ENCODE data around the gene CALCOCO2.
"Not testable (repeated sequence)": the region's sequence is repeated elsewhere in the genome, so short reads cannot be mapped to it uniquely, and the experiment has no call there.

CALCOCO2 gene

DNA sequence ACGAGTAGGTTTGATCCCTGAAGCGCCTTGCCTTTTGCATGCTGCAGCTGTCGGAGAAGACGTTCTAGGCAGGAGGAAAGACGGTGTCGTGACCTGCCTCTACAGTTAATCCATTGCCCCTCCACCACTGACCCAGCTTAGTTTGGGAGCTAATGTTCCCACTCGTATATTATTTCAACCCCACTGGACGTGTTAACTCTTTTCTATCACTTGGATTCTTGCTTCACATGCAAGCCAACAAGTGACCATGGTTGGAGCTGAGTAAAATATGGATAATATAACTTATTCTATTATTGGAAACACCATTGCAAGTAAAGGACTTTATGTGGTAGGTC lies 681 bp downstream of the CALCOCO2 start:
- Histone ChIP-seq H3K9ac (ENCODE audit: low read length) (peak overlapping the region; percentile 85), H3K9me3 (ENCODE audit: low read length) (no peaks in the 10 kb centered on the region), H3K27me3 (ENCODE audit: control insufficient read depth in 1 of 2, insufficient read depth in 2 of 2, low read length in 2 of 2) (no peaks in the 10 kb centered on the region), H3K36me3 (ENCODE audit: insufficient read depth, low read length) (no peaks in the 10 kb centered on the region), H3K27ac (ENCODE audit: low read depth, low read length) (peak overlapping the region; percentile 97), H3K4me3 (ENCODE audit: low read depth in 1 of 2, low read length in 2 of 2) (peak overlapping the region; percentile 94 to 99), H3K4me1 (ENCODE audit: insufficient read depth, low read length) (peaks cover 20% of the 10 kb centered on the region)

DNA sequence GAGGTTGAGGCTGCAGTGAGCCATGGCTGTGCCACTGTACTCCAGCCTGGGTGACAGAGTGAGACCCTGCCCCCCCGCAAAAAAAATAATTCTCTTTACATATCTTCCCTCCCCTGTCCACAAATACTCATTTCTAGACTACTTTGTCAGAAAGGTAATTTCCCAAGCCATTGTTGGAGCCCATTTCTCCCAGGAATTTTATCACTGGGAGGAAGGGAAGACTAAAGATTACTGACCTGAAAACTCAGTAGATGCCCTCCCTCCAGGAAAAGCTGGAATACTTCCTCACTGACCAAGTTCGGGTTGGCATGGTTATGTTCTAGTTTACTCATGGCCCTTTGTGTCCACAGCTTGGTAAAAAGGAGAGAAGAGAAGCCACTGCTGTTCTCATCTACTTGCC lies 4.1 kb downstream of the CALCOCO2 start:
- no peak overlapping the region for H3K9ac ChIP-seq (ENCODE audit: low read length)
- H3K4me3 ChIP-seq (ENCODE audit: low read depth in 1 of 2, low read length in 2 of 2) = no peak overlapping the region
- H3K36me3 ChIP-seq (ENCODE audit: insufficient read depth, low read length) = peaks cover 3% of the 10 kb centered on the region
- H3K27ac ChIP-seq (ENCODE audit: low read depth, low read length) = no peak overlapping the region
- peaks cover 23% of the 10 kb centered on the region for H3K4me1 ChIP-seq (ENCODE audit: insufficient read depth, low read length)
- H3K9me3 ChIP-seq (ENCODE audit: low read length) = no peaks in the 10 kb centered on the region
- H3K27me3 ChIP-seq (ENCODE audit: control insufficient read depth in 1 of 2, insufficient read depth in 2 of 2, low read length in 2 of 2) = no peaks in the 10 kb centered on the region

DNA sequence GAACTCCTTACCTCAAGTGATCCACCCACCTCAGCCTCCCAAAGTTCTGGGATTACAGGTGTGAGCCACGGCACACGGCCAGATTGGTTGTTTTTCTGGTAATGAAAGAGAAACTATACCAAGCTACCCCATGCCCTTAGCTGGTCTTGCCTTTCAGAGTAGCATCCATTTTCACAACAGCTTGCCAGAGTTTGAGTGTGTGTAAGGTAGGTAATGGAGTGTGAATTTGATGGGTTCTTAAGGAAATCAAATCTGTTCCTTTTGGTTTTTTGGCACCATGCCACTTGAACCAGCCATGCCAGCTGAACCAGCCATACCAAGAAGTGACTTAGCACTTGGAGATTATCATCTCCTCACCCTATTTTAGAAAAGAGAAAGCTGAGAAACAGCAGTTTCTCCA lies 5.1 kb downstream of the CALCOCO2 start:
- Histone ChIP-seq H3K36me3 (ENCODE audit: insufficient read depth, low read length) (peaks cover 3% of the 10 kb centered on the region), H3K9me3 (ENCODE audit: low read length) (no peaks in the 10 kb centered on the region), H3K27me3 (ENCODE audit: control insufficient read depth in 1 of 2, insufficient read depth in 2 of 2, low read length in 2 of 2) (no peaks in the 10 kb centered on the region), H3K9ac (ENCODE audit: low read length) (no peak overlapping the region), H3K4me3 (ENCODE audit: low read depth in 1 of 2, low read length in 2 of 2) (no peak overlapping the region), H3K27ac (ENCODE audit: low read depth, low read length) (no peak overlapping the region), H3K4me1 (ENCODE audit: insufficient read depth, low read length) (peaks cover 31% of the 10 kb centered on the region)

DNA sequence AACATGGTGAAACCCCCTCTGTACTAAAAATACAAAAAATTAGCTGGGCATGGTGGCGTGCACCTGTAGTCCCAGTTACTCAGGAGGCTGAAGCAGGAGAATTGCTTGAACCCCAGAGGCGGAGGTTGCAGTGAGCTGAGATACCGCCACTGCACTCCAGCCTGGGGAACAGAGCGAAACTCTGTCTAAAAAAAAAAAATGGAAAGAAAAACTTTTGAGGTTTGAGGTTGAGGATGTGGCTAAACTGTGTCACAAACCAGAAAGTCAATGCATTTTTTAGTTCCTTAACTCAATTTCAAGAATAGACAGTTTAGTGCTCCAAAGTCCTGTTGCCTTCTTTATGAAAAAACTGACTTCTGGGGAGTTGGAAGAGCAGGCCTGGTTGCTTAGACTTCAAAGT lies 6.6 kb downstream of the CALCOCO2 start:
- not testable (repeated sequence) for H3K27ac ChIP-seq (ENCODE audit: low read depth, low read length); H3K27me3 ChIP-seq (ENCODE audit: control insufficient read depth in 1 of 2, insufficient read depth in 2 of 2, low read length in 2 of 2); H3K36me3 ChIP-seq (ENCODE audit: insufficient read depth, low read length); H3K4me3 ChIP-seq (ENCODE audit: low read depth in 1 of 2, low read length in 2 of 2); H3K9me3 ChIP-seq (ENCODE audit: low read length); H3K9ac ChIP-seq (ENCODE audit: low read length)
- H3K4me1 ChIP-seq (ENCODE audit: insufficient read depth, low read length) = peaks cover 32% of the 10 kb centered on the region

DNA sequence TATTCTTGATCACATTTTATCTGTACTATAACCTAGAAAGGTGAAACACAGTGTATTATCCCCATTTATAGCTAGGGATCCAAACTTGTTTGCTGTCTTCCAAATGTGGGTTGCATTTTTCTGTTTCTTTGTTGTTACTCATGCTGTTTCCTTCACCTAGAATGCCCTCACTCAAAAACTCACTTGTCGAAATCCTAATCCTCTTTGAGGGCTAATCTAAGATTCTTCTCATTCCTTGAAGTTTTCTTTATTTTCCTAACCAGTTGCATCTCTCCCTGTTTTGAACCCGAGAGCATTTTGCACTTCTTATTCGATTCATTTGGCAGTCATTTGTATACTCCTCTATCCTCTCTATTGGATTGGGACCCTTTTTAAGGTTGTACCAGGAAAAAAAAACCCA lies 9.6 kb downstream of the CALCOCO2 start:
- Histone ChIP-seq H3K4me3 (ENCODE audit: low read depth in 1 of 2, low read length in 2 of 2) (peak overlapping the region in 1 of 2 donors; percentile 30), H3K27ac (ENCODE audit: low read depth, low read length) (peak overlapping the region; percentile 57), H3K27me3 (ENCODE audit: control insufficient read depth in 1 of 2, insufficient read depth in 2 of 2, low read length in 2 of 2) (no peaks in the 10 kb centered on the region), H3K9ac (ENCODE audit: low read length) (no peak overlapping the region), H3K36me3 (ENCODE audit: insufficient read depth, low read length) (peaks cover 16% of the 10 kb centered on the region), H3K4me1 (ENCODE audit: insufficient read depth, low read length) (peaks cover 25% of the 10 kb centered on the region), H3K9me3 (ENCODE audit: low read length) (no peaks in the 10 kb centered on the region)

DNA sequence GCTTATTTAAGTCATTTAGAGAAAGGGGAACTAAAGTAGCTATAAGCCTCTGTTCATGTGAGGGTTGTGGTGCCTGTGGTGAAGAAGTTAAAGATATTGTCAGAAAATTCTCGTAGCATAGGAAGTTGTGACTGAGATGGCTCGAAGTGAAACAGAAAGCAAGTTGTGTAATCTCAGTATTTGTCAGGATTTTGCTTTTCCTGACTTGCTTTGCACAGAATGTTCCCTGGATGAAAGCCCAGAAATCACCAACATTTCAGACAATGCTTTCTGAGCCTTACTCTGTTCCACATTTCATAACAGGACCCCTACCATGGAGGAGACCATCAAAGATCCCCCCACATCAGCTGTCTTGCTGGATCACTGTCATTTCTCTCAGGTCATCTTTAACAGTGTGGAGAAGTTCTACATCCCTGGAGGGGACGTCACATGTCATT lies 10.6 kb downstream of the CALCOCO2 start:
- Histone ChIP-seq H3K27me3 (ENCODE audit: control insufficient read depth in 1 of 2, insufficient read depth in 2 of 2, low read length in 2 of 2) (no peaks in the 10 kb centered on the region), H3K9me3 (ENCODE audit: low read length) (no peaks in the 10 kb centered on the region), H3K4me3 (ENCODE audit: low read depth in 1 of 2, low read length in 2 of 2) (peak overlapping the region in 1 of 2 donors; percentile 30), H3K4me1 (ENCODE audit: insufficient read depth, low read length) (peaks cover 25% of the 10 kb centered on the region), H3K27ac (ENCODE audit: low read depth, low read length) (peak overlapping the region; percentile 57), H3K36me3 (ENCODE audit: insufficient read depth, low read length) (peaks cover 16% of the 10 kb centered on the region), H3K9ac (ENCODE audit: low read length) (no peak overlapping the region)

DNA sequence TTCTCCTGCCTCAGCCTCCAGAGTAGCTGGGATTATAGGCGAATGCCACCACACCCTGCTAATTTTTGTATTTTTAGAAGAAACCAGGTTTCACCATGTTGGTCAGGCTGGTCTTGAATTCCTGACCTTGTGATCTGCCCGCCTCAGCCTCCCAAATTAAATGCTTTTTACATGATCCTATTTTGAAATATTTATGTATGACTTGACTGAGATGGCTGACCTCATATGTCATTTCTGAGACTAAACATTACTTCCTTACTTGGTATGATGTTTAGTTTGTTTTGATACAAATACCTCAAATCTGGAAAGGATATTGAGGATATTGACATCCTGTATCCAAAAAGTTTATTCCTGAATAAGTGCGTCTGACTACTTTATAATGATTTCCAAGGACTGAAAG lies 11.9 kb downstream of the CALCOCO2 start:
- Histone ChIP-seq H3K4me1 (ENCODE audit: insufficient read depth, low read length) (peaks cover 25% of the 10 kb centered on the region), H3K4me3 (ENCODE audit: low read depth in 1 of 2, low read length in 2 of 2) (no peak overlapping the region), H3K9me3 (ENCODE audit: low read length) (no peaks in the 10 kb centered on the region), H3K36me3 (ENCODE audit: insufficient read depth, low read length) (peaks cover 12% of the 10 kb centered on the region), H3K27ac (ENCODE audit: low read depth, low read length) (no peak overlapping the region), H3K9ac (ENCODE audit: low read length) (no peak overlapping the region), H3K27me3 (ENCODE audit: control insufficient read depth in 1 of 2, insufficient read depth in 2 of 2, low read length in 2 of 2) (no peaks in the 10 kb centered on the region)

DNA sequence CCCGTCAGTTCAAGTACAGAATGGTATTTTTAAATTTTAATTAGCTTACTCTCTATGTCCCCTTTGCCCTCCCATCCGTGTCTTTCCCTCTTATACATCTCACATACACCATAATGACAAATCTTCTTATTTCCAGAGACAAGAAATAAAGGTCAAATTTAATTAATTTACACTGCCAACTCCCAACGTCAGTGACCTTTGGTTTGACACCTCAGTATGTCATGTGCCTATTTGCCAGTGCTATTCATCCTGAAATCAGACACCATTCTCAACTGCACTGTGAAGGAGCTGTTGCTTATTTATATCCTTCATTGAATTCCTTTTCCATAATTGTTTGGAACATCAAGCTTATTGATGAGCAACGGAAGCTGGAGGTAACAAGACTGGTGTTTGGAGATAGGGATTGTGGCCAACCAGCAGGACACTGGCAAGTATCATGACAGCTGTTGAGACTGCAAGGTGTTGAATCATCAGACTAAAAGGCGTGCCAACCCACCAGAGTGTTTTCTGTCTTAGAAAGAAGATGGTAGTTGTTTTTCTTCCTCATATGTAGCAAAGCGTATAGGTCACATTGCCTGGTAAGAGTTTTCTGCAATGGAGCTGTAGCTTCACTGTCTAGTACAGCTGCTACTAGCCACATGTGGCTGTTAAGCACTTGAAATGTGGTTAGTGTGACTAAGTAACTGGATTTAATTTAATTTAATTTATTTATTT lies 12.5 kb downstream of the CALCOCO2 start:
- peaks cover 25% of the 10 kb centered on the region for H3K4me1 ChIP-seq (ENCODE audit: insufficient read depth, low read length)
- H3K27ac ChIP-seq (ENCODE audit: low read depth, low read length) = no peak overlapping the region
- no peak overlapping the region for H3K9ac ChIP-seq (ENCODE audit: low read length)
- no peak overlapping the region for H3K4me3 ChIP-seq (ENCODE audit: low read depth in 1 of 2, low read length in 2 of 2)
- H3K9me3 ChIP-seq (ENCODE audit: low read length) = no peaks in the 10 kb centered on the region
- no peaks in the 10 kb centered on the region for H3K27me3 ChIP-seq (ENCODE audit: control insufficient read depth in 1 of 2, insufficient read depth in 2 of 2, low read length in 2 of 2)
- peaks cover 18% of the 10 kb centered on the region for H3K36me3 ChIP-seq (ENCODE audit: insufficient read depth, low read length)

DNA sequence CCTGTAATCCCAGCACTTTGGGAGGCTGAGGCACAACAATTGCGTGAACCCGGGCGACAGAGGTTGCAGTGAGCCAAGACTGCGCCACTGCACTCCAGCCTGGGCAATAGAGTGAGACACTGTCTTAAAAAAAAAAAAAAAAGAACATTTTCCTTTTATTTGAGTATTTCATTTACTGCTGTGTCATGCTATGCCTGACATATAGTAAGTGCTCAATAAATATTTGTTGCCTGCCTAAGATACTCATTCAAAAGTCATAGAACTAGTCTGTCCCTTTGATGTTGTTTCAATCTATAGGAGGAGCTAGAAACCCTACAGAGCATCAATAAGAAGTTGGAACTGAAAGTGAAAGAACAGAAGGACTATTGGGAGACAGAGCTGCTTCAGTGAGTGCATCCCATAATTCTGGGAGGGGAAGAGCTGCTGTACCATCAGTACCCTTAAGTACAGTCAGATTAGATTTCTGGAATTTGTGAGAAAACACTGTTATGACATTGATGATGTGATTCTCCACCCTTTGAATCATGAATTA lies 20.0 kb downstream of the CALCOCO2 start:
- no peak overlapping the region for H3K4me3 ChIP-seq (ENCODE audit: low read depth in 1 of 2, low read length in 2 of 2)
- peaks cover 63% of the 10 kb centered on the region for H3K36me3 ChIP-seq (ENCODE audit: insufficient read depth, low read length)
- no peaks in the 10 kb centered on the region for H3K9me3 ChIP-seq (ENCODE audit: low read length)
- no peak overlapping the region for H3K9ac ChIP-seq (ENCODE audit: low read length)
- no peak overlapping the region for H3K27ac ChIP-seq (ENCODE audit: low read depth, low read length)
- H3K27me3 ChIP-seq (ENCODE audit: control insufficient read depth in 1 of 2, insufficient read depth in 2 of 2, low read length in 2 of 2) = no peaks in the 10 kb centered on the region
- H3K4me1 ChIP-seq (ENCODE audit: insufficient read depth, low read length) = no peaks in the 10 kb centered on the region

DNA sequence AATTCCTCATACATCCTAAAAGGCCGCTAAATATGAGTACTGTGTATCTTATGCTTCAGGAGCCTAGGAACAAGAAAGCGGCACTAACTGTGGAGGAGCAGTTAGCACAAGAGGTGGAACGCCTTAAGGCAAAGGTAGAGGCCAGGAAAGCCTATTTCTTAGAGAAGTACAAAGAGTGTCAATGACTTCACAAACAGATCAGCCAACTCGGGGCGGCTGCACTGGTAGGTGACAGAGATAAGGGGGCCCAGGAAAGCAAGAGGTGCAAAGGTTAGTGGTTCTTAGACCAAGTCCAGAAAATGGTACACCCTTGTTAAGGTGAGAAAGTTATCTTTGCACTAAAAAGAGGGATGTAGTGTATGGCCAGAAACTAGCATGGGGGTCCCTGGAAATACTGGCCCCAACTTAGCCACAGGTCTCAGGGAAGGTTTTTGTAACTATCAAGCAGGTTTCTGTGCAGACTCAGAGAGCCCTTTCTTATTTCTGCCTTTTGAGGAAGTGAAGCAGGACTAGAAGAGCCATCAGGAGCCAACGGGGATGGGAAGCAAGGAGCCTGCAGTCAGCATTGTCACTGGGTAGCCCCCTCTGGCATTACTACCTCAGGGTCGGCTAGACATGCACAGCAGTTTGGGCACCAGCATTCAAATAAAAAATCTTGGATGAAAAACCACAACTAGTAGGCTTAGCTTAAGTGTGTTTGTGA lies 24.1 kb downstream of the CALCOCO2 start:
- H3K27ac ChIP-seq (ENCODE audit: low read depth, low read length) = no peak overlapping the region
- no peak overlapping the region for H3K9ac ChIP-seq (ENCODE audit: low read length)
- H3K4me3 ChIP-seq (ENCODE audit: low read depth in 1 of 2, low read length in 2 of 2) = no peak overlapping the region
- H3K9me3 ChIP-seq (ENCODE audit: low read length) = no peaks in the 10 kb centered on the region
- no peaks in the 10 kb centered on the region for H3K4me1 ChIP-seq (ENCODE audit: insufficient read depth, low read length)
- H3K36me3 ChIP-seq (ENCODE audit: insufficient read depth, low read length) = peaks cover 55% of the 10 kb centered on the region
- H3K27me3 ChIP-seq (ENCODE audit: control insufficient read depth in 1 of 2, insufficient read depth in 2 of 2, low read length in 2 of 2) = no peaks in the 10 kb centered on the region

DNA sequence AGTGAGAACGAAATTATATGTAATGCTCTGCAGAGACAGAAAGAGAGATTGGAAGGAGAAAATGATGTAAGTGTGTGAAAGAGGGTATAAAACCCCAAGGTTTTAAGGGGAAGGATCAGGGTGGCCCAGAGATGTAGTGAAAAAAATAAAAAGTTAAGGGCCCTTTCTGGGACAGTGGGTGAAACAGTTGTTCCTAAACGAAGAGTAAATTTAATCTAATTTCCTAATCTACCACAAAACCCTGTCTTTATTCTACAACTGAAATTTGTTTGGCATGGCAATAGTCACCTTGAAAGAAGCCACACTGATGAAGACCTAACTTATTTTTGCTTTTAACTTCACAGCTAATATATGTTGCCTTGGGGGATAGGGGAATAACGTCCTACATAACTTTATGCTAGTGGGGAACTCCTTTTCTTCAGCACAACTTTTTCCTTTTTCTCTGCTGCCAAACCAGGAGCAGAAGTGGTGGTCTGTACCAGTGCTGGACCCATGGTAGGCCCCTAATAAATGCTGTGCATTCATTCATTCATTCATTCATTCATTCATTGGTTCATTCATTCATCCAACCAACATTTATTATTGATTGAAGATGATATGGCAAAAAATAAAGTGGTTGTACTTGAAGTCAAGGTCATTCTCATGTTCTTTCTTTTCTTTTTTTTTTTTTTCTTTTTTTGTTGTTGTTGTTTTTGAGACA lies 25.4 kb downstream of the CALCOCO2 start:
- peaks cover 56% of the 10 kb centered on the region for H3K36me3 ChIP-seq (ENCODE audit: insufficient read depth, low read length)
- no peak overlapping the region for H3K4me3 ChIP-seq (ENCODE audit: low read depth in 1 of 2, low read length in 2 of 2)
- H3K9me3 ChIP-seq (ENCODE audit: low read length) = no peaks in the 10 kb centered on the region
- no peak overlapping the region for H3K27ac ChIP-seq (ENCODE audit: low read depth, low read length)
- H3K9ac ChIP-seq (ENCODE audit: low read length) = no peak overlapping the region
- H3K27me3 ChIP-seq (ENCODE audit: control insufficient read depth in 1 of 2, insufficient read depth in 2 of 2, low read length in 2 of 2) = no peaks in the 10 kb centered on the region
- no peaks in the 10 kb centered on the region for H3K4me1 ChIP-seq (ENCODE audit: insufficient read depth, low read length)

Measured in muscle layer of colon (tissue), 2 donors.